ENCODE data around the gene NRN1. TPM values are rescaled to one million over a fixed set of nuclear protein-coding genes. Genes with fewer than 3 reads are reported as not detected.

Gene NRN1, protein sequence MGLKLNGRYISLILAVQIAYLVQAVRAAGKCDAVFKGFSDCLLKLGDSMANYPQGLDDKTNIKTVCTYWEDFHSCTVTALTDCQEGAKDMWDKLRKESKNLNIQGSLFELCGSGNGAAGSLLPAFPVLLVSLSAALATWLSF
- total RNA-seq = not detected in 2 replicates
- not detected in 2 replicates for polyA plus RNA-seq

DNA sequence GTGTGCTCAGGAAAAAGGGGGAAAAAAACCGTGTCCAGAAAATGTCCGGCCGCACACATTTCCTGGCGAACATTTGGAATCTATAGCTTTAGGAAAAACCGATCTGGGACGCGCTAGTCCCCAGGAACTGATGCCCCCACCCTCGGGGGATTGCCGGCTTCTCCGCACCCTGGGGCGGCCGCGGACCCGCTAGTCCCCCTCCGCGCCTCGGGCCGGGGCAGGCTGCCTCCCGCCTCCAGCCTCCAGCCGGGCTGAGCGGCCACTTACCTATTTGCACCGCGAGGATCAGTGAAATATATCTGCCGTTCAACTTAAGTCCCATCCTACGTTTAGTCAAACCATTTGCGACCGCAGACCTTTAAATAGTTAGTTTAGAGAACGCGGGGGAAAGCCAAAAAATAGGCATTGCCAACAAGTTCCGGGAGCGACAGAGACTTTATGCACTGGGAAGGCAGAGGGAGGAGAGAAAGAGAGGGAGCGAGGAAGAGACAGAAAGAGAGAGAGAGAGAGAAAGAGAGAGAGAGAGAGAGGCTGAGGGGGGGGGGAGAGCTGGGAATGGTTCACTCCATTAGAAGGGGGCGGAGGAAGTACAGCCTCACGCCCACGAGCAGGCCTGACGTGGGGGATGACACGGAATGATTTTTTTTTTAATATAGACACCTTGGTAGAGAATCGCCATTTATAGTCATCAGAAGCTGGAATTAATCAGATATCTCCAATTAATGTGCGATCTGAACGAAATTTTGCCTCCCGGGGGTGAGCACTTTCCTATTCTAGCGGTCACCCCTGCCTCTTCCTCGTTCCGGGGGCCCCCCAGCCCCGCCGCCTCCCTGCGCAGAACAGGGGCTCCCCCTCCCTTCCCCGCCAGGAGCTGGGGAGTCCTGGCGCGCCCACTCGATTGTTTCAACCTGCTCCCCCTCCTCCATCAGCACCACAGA is at the start of gene NRN1:
NRN1 (minus strand) TSS at position 498 of the 938 bp plus-strand sequence; CDS start at position 322, 176 bp downstream.
- WGBS (ENCODE audit: low lambda C conversion rate, missing lambda C conversion rate) = 3% methylated on average over 39 of the region's 51 CpGs
- DNase-seq (ENCODE audit: low spot score) = no peak
- peak within 1 kb of the TSS; percentile 13 for H3K4me3 ChIP-seq
- TF ChIP-seq, protein P1, sequence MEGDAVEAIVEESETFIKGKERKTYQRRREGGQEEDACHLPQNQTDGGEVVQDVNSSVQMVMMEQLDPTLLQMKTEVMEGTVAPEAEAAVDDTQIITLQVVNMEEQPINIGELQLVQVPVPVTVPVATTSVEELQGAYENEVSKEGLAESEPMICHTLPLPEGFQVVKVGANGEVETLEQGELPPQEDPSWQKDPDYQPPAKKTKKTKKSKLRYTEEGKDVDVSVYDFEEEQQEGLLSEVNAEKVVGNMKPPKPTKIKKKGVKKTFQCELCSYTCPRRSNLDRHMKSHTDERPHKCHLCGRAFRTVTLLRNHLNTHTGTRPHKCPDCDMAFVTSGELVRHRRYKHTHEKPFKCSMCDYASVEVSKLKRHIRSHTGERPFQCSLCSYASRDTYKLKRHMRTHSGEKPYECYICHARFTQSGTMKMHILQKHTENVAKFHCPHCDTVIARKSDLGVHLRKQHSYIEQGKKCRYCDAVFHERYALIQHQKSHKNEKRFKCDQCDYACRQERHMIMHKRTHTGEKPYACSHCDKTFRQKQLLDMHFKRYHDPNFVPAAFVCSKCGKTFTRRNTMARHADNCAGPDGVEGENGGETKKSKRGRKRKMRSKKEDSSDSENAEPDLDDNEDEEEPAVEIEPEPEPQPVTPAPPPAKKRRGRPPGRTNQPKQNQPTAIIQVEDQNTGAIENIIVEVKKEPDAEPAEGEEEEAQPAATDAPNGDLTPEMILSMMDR (IDR thresholded peaks at IDR 0.05; ENCODE audit: poor library complexity) = no peak
- TF ChIP-seq EZH2phosphoT487 (IDR thresholded peaks at IDR 0.05; ENCODE audit: low read depth, severe bottlenecking, unreplicated experiment) = peak; percentile 77
- peak; percentile 94 for TF ChIP-seq EZH2 (IDR thresholded peaks at IDR 0.05; ENCODE audit: borderline replicate concordance)
- H3K27ac ChIP-seq = no peak within 1 kb of the TSS
- no peaks in the 10 kb centered on the region for H3K9me2 ChIP-seq (replicated peaks; ENCODE audit: insufficient read depth)
- H3K79me2 ChIP-seq = no peaks in the 10 kb centered on the region
- H3K27me3 ChIP-seq = peaks cover 96% of the 10 kb centered on the region
- peak within 1 kb of the TSS; percentile 91 for H3K4me2 ChIP-seq
- no peak within 1 kb of the TSS for H2AFZ ChIP-seq
- H4K20me1 ChIP-seq (ENCODE audit: insufficient read depth, poor library complexity, severe bottlenecking) = no peaks in the 10 kb centered on the region
- H3K36me3 ChIP-seq (replicated peaks; ENCODE audit: insufficient read depth, low read depth) = no peaks in the 10 kb centered on the region
- peaks cover 30% of the 10 kb centered on the region for H3K4me1 ChIP-seq (ENCODE audit: insufficient read depth)
- H3K9me3 ChIP-seq (ENCODE audit: low read depth) = no peaks in the 10 kb centered on the region

DNA sequence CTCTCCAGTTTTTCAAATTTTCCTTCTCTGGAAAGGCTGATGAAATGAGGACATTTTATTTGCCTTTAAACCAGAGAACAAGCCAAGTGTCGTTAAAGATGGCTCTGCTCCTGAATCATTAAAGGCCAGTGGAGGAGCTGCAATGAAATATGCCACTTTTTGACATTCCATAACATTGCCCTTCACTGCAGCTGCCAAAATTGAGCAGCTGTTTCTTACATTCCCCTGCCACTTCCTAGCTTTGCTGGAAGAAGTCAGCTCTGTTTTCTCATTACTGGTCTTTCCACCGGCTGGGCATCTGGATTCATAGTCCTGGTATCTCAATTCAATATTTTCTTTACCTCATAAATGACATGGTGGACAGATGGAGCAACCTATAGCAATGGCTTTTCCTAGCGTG is 45.5 kb upstream of the NRN1 start:
- DNase-seq (ENCODE audit: low spot score) = no peak
- H3K4me2 ChIP-seq = no peak overlapping the region
- no peak overlapping the region for H3K27ac ChIP-seq
- peaks cover 23% of the 10 kb centered on the region for H3K27me3 ChIP-seq
- H2AFZ ChIP-seq = no peak overlapping the region
- H4K20me1 ChIP-seq (ENCODE audit: insufficient read depth, poor library complexity, severe bottlenecking) = no peaks in the 10 kb centered on the region
- no peaks in the 10 kb centered on the region for H3K9me3 ChIP-seq (ENCODE audit: low read depth)
- no peaks in the 10 kb centered on the region for H3K9me2 ChIP-seq (replicated peaks; ENCODE audit: insufficient read depth)
- 79% methylated on average over 3 of the region's 3 CpGs for WGBS (ENCODE audit: low lambda C conversion rate, missing lambda C conversion rate)
- H3K79me2 ChIP-seq = no peaks in the 10 kb centered on the region
- TF ChIP-seq EZH2phosphoT487 (IDR thresholded peaks at IDR 0.05; ENCODE audit: low read depth, severe bottlenecking, unreplicated experiment) = no peak
- TF ChIP-seq EZH2 (IDR thresholded peaks at IDR 0.05; ENCODE audit: borderline replicate concordance) = no peak
- TF ChIP-seq, protein P1 (IDR thresholded peaks at IDR 0.05; ENCODE audit: poor library complexity) = no peak
- H3K36me3 ChIP-seq (replicated peaks; ENCODE audit: insufficient read depth, low read depth) = no peaks in the 10 kb centered on the region
- H3K4me3 ChIP-seq = no peak overlapping the region
- no peaks in the 10 kb centered on the region for H3K4me1 ChIP-seq (ENCODE audit: insufficient read depth)

DNA sequence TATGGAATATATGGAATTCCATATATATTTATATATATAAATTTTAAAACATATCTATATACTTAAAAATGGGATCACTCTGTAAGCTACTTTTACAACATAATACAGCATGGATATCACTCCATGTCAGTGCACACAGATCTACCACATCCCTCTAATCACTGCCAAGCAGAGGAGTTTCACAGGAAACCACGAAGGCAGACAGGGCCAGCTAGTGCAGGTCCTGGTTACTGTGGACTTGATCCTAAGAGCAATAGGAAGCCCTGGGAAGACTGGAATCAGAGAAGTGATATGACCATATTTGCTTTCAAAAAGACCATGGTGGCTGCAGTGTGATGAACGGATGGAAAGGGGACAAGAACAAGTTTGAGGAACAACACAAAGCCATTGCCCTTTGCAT is 40.0 kb upstream of the NRN1 start:
- Histone ChIP-seq H3K9me3 (ENCODE audit: low read depth) (no peaks in the 10 kb centered on the region), H3K27ac (no peak overlapping the region), H3K27me3 (no peaks in the 10 kb centered on the region), H3K9me2 (replicated peaks; ENCODE audit: insufficient read depth) (no peaks in the 10 kb centered on the region), H3K79me2 (no peaks in the 10 kb centered on the region), H2AFZ (no peak overlapping the region), H3K4me3 (no peak overlapping the region), H3K4me1 (ENCODE audit: insufficient read depth) (no peaks in the 10 kb centered on the region), H3K4me2 (no peak overlapping the region), H3K36me3 (replicated peaks; ENCODE audit: insufficient read depth, low read depth) (no peaks in the 10 kb centered on the region), H4K20me1 (ENCODE audit: insufficient read depth, poor library complexity, severe bottlenecking) (no peaks in the 10 kb centered on the region)
- DNase-seq (ENCODE audit: low spot score) = no peak
- 85% methylated on average over 2 of the region's 2 CpGs for WGBS (ENCODE audit: low lambda C conversion rate, missing lambda C conversion rate)
- TF ChIP-seq, protein P1 (IDR thresholded peaks at IDR 0.05; ENCODE audit: poor library complexity) = no peak
- no peak for TF ChIP-seq EZH2 (IDR thresholded peaks at IDR 0.05; ENCODE audit: borderline replicate concordance)

All from hepatocyte (in vitro differentiated cells).